ENCODE data around the gene MRPL40. TPM values are rescaled to one million over a fixed set of nuclear protein-coding genes. Genes with fewer than 3 reads are reported as not detected.
A peak's percentile ranks its signal among the peaks of the same experiment; 100 is the strongest.

MRPL40 gene
- total RNA-seq, 1 donor from 2014 or later = 34.8 TPM

DNA sequence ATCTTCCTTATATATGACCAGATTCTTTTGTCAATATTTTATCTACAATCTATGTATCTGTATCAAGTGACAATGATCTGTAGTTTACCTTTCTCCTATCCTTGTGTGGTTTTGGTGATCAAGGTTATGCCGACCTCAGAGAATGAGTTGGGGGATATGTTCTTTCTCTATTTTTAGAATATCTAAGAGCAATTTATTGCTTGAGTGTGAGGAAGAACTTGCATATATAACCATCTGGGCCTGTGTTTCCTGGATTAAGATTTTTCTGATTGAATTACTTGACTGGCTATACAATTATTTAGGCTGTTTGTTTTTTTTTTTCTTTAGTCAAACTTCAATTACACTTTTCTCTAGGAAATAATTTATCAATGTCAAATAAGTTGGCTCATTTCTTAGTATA, 29.2 kb downstream of the MRPL40 start:
- H3K4me1 Mint-ChIP-seq (ENCODE audit: low read depth) = no peaks in the 10 kb centered on the region
- DNase-seq (ENCODE audit: low spot score) = no peak
- H3K4me3 Mint-ChIP-seq (ENCODE audit: low read depth) = no peak overlapping the region
- intact Hi-C loops (cut with micrococcal nuclease) = no loop called here
- H3K27me3 Mint-ChIP-seq (ENCODE audit: low read depth) = no peaks in the 10 kb centered on the region
- no peaks in the 10 kb centered on the region for H3K9me3 Mint-ChIP-seq
- H3K27ac Mint-ChIP-seq = no peak overlapping the region
- peaks cover 57% of the 10 kb centered on the region for H3K36me3 Mint-ChIP-seq (ENCODE audit: low read depth)

DNA sequence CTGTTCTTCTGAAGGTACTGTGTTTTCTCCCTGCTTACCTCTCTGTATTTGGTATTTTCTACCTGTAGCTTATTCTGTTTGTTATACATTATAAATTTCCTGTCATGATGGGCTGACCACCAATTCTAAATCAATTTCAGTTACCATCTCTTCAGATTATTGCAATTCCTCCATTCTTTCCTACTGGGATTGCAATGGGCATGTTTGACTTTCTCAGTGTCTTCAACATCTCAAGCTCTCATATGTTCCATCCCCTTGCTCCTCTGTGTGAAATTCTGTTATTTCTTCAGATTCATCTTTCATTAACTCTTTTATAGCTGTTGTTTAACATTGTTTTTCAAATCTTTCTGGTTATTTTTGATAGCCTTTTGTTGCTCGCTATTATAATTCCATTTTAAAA, 30.7 kb downstream of the MRPL40 start:
- Mint-ChIP-seq H3K4me3 (ENCODE audit: low read depth) (no peak overlapping the region), H3K27me3 (ENCODE audit: low read depth) (no peaks in the 10 kb centered on the region), H3K27ac (no peak overlapping the region), H3K9me3 (no peaks in the 10 kb centered on the region), H3K36me3 (ENCODE audit: low read depth) (peaks cover 61% of the 10 kb centered on the region), H3K4me1 (ENCODE audit: low read depth) (no peaks in the 10 kb centered on the region)
- DNase-seq (ENCODE audit: low spot score) = no peak
- intact Hi-C loops (cut with micrococcal nuclease) = no loop called here

DNA sequence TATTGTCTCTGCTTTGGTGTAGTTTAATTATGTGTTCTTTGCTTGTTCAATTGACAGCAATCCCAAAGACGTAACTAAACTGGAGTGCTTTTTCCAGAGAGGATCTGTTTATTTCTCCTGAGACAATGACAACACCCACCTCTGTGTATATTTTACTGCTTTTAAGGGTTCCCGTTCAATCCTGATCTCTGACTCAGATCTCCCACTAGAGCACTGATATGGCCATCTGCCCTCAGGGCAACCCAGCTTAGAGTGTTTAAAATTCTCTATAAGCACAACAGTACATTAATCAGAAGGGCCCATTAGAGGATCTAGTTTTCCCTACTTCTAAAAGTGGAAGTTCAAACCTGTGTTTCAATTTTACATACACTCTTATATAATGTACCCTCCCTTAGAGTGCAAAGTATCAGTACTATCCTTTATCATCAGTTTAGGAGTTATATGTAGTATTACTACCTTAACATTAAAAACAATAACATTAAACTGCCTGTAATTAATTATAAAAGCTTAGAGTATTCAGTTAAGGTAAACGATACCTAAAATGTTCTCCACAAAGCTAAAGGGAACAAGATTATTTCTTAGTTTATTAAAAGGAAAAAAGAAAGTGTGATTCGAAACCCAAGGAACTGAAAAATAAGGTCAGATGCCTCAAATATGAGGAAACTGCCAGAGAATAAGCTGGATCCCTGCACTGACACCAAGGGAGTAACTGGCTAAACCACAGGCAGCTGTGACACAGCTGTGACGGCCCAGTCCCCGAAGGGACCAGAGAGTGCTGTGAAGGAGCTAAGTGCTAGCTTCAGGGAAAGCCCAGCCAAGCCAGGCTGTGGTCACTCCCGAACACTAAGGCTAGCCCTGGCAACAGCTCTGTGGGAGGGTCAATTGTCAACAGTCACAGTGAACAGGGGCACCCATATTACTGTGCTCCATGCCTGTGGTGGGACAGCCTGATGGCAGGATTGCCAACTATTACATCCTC, 31.4 kb downstream of the MRPL40 start:
- H3K36me3 Mint-ChIP-seq (ENCODE audit: low read depth) = peaks cover 66% of the 10 kb centered on the region

DNA sequence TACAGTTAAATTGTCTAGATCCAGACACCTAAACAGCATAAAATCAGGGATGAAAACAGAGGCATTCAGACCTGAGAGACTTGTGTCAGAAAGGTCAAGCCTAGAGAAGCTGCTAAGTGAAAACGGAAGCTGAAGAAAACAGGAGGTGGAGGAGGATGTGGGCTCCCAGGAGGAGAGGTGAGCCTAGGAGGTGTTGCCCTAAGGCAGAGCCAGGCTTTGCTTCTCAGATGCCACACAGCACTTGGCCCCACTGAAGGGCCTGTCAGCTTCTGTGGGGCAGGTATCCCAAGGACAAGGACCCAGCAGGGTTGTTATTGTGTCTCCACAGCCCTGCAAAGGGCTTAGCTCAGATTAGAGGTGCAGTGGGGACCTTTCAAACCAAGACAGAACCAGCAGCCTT, 32.2 kb downstream of the MRPL40 start:
- H3K27me3 Mint-ChIP-seq (ENCODE audit: low read depth) = no peaks in the 10 kb centered on the region
- intact Hi-C loops (cut with micrococcal nuclease) = no loop called here
- no peaks in the 10 kb centered on the region for H3K4me1 Mint-ChIP-seq (ENCODE audit: low read depth)
- H3K27ac Mint-ChIP-seq = peak overlapping the region; percentile 2
- H3K36me3 Mint-ChIP-seq (ENCODE audit: low read depth) = peaks cover 73% of the 10 kb centered on the region
- DNase-seq (ENCODE audit: low spot score) = no peak
- H3K4me3 Mint-ChIP-seq (ENCODE audit: low read depth) = no peak overlapping the region
- H3K9me3 Mint-ChIP-seq = no peaks in the 10 kb centered on the region

More for the DNA sequence above, 31.4 kb downstream of the MRPL40 start:
- no peak overlapping the region for H3K27ac Mint-ChIP-seq
- DNase-seq (ENCODE audit: low spot score) = no peak
- H3K9me3 Mint-ChIP-seq = no peaks in the 10 kb centered on the region
- no peaks in the 10 kb centered on the region for H3K27me3 Mint-ChIP-seq (ENCODE audit: low read depth)
- intact Hi-C loops (cut with micrococcal nuclease) = no loop called here
- no peaks in the 10 kb centered on the region for H3K4me1 Mint-ChIP-seq (ENCODE audit: low read depth)
- H3K4me3 Mint-ChIP-seq (ENCODE audit: low read depth) = no peak overlapping the region

DNA sequence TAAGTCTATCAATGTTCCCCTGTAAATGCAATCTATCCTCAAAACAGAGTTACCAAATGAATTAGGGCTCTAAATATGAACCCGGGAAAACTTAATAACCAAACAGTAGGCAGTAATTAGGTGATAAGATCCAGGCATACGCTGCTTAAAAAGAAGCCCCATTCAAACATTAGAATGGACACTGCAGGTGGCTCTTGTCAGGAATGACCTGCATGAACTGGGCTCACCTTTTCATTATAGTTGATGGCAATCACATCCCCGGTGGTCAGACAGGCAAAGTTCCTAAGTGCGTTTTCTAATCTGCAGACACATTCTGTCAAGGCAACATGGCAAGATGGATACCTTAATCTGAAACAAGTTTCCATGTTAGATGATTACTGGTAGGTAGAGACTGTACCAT, 32.6 kb downstream of the MRPL40 start:
- Mint-ChIP-seq H3K4me1 (ENCODE audit: low read depth) (no peaks in the 10 kb centered on the region), H3K9me3 (no peaks in the 10 kb centered on the region), H3K27me3 (ENCODE audit: low read depth) (no peaks in the 10 kb centered on the region), H3K36me3 (ENCODE audit: low read depth) (peaks cover 75% of the 10 kb centered on the region), H3K4me3 (ENCODE audit: low read depth) (no peak overlapping the region), H3K27ac (peak overlapping the region; percentile 2)
- intact Hi-C loops (cut with micrococcal nuclease) = no loop called here
- no peak for DNase-seq (ENCODE audit: low spot score)

DNA sequence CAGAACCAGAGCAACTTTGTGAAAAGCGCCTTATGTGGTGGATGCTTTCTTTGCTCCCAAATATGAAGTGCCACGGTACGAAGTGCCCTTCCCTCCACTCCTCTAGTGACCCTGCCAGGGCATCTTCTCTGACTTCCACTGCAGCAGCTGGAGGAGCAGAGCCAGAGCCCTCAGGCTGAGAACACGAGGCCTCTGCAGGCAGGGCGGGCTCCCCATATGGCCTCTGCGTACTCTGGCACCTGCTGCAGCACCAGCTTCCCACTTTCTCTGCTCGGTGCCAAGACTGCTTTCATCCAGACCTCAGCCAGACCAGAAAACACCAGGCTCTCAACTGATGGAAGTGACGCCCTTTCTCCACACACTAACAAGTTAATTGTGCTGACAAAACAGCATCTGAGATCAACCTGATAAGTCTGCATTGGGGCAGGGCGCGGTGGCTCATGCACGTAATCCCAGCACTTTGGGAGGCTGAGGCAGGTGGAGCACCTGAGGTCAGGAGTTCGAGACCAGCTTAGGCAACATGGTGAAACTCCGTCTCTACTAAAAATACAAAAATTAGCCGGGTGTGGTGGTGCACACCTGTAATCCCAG, 33.9 kb downstream of the MRPL40 start:
- no peak overlapping the region for H3K27ac Mint-ChIP-seq
- no peak overlapping the region for H3K4me3 Mint-ChIP-seq (ENCODE audit: low read depth)
- H3K36me3 Mint-ChIP-seq (ENCODE audit: low read depth) = peaks cover 76% of the 10 kb centered on the region
- no peaks in the 10 kb centered on the region for H3K9me3 Mint-ChIP-seq
- H3K4me1 Mint-ChIP-seq (ENCODE audit: low read depth) = no peaks in the 10 kb centered on the region
- intact Hi-C loops (cut with micrococcal nuclease) = no loop called here
- no peak for DNase-seq (ENCODE audit: low spot score)
- H3K27me3 Mint-ChIP-seq (ENCODE audit: low read depth) = no peaks in the 10 kb centered on the region

DNA sequence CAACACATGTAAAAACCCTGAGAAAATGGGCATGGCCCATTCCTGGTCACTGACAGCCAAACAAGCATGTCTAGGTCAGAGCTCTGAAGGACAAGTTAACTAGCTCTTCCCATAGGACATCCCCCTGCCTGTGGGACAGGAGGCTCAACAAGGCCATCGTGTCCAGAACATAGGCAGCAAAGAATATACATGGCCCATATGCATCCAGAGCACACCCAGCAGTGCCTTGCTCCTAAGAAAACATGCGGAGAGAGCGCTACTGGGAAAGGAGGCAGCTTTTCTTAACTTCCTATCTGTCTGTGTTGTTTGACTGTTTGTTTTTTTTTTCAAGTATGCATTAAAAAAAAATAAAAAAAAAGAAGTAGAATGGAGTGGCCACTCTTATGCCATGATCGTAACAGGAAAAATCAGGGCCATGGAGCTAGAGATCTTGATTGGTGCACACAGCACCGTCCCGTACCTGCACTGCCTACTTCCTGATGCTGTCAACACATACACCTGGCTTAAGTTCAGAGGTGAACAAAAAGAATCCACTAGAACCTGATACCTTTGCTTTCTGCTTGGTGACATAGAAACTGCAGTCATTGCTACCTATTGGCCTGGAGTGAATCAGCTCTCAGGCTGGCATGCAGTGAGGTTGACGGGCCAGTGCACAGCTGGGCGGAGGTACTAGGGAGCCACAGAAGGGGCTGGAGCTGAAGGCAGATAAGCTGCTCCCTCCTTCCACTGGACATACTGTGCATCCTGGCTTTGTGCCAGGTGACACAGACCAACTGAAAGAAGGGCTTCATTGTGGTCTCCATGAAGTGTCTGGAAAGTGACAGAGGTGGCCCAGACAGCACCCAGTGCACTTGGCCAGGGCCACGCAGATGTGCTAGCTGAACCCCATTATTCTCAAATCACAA, 34.8 kb downstream of the MRPL40 start:
- Mint-ChIP-seq H3K4me1 (ENCODE audit: low read depth) (no peaks in the 10 kb centered on the region), H3K27me3 (ENCODE audit: low read depth) (no peaks in the 10 kb centered on the region), H3K4me3 (ENCODE audit: low read depth) (no peak overlapping the region), H3K27ac (no peak overlapping the region), H3K9me3 (no peaks in the 10 kb centered on the region), H3K36me3 (ENCODE audit: low read depth) (peaks cover 79% of the 10 kb centered on the region)
- intact Hi-C loops (cut with micrococcal nuclease) = no loop called here
- DNase-seq (ENCODE audit: low spot score) = no peak

DNA sequence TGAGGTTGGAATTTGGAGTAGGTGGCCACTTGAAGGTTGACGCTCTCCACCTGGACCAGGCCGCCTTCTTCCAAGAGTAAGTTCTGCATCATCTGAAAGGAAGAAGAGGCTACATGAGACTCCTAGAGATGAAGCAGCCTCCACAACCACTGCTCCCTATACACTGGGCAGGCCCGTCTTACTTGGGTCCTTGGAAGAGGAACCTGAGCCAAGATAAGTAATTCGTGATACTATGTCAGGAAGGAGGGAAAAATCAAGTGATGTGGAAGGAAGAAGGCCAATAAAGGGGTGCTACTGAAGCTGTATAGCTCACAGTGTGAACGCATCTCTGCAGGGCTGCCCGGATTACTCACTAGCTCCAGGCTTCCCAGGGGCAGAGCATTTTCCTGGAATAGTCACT, 35.6 kb downstream of the MRPL40 start:
- Mint-ChIP-seq H3K27ac (no peak overlapping the region), H3K36me3 (ENCODE audit: low read depth) (peaks cover 84% of the 10 kb centered on the region), H3K4me3 (ENCODE audit: low read depth) (no peak overlapping the region), H3K9me3 (no peaks in the 10 kb centered on the region), H3K4me1 (ENCODE audit: low read depth) (no peaks in the 10 kb centered on the region), H3K27me3 (ENCODE audit: low read depth) (no peaks in the 10 kb centered on the region)
- intact Hi-C loops (cut with micrococcal nuclease) = no loop called here
- DNase-seq (ENCODE audit: low spot score) = no peak

DNA sequence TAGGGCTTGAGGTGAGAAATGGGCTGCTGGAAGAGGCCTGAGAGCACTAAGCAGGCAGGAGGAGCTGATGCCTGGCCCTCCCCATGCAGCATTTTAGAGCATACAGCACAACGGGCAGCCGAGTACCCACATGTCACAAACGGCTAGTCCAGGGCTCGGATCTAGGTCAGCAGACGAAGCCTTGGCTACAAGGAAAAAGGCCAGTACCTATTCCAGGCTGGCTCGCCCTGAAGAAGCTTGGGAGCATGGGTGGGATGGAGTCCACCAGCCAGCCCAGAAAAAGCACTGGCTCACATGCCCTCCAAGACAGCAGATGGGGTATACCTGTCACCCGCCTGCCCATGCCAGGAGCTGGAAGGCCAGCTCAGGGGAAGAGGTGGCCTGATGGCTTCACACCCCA, 37.1 kb downstream of the MRPL40 start:
- Mint-ChIP-seq H3K4me3 (ENCODE audit: low read depth) (no peak overlapping the region), H3K4me1 (ENCODE audit: low read depth) (no peaks in the 10 kb centered on the region), H3K27me3 (ENCODE audit: low read depth) (no peaks in the 10 kb centered on the region), H3K27ac (no peak overlapping the region), H3K36me3 (ENCODE audit: low read depth) (peaks cover 87% of the 10 kb centered on the region), H3K9me3 (no peaks in the 10 kb centered on the region)
- intact Hi-C loops (cut with micrococcal nuclease) = no loop called here
- DNase-seq (ENCODE audit: low spot score) = no peak

DNA sequence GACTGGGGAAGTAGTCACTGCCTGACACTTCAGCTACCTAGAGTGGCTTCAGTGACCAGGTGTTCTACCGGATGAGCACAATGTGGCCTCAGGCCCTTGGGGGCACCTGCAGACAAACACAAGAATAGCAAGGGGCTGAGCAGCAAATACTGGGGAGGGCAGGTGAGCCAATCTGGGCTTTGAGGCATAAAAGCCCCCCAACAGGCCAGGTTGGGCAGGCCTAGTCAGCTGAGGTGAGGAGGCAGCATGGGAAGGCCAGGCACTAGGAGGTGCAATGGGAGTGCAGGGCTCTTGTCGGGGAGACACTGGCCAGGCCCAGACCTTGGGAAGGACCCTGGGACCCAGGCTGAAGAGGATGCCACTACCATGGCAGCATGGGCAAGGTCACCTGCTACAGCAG, 37.7 kb downstream of the MRPL40 start:
- no peak overlapping the region for H3K4me3 Mint-ChIP-seq (ENCODE audit: low read depth)
- H3K36me3 Mint-ChIP-seq (ENCODE audit: low read depth) = peaks cover 84% of the 10 kb centered on the region
- no peaks in the 10 kb centered on the region for H3K27me3 Mint-ChIP-seq (ENCODE audit: low read depth)
- intact Hi-C loops (cut with micrococcal nuclease) = loop anchor here (10.0 kb wide), 1 partner anchor 325 kb away; the partner anchor contains the start of gene ESS2
- H3K27ac Mint-ChIP-seq = no peak overlapping the region
- H3K4me1 Mint-ChIP-seq (ENCODE audit: low read depth) = no peaks in the 10 kb centered on the region
- DNase-seq (ENCODE audit: low spot score) = no peak
- no peaks in the 10 kb centered on the region for H3K9me3 Mint-ChIP-seq

DNA sequence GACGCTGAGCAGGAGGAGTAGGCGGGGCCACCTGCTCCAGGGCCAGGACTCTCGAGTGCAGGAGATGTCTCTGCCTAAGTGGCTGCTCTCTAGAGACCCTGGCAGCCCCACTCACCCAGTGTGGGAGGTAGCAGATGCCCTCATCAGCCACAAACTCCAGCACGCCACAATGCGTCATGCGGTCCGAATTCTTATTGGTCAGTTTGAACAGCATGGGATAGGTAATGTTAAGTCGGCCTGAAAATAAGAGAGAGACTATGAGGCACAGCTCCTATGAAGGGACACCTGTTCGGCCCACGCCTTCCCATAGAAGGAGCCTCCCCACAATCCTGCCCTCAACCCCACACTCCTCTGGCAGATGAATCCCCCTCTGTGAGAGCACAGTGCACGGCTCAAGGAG, 39.2 kb downstream of the MRPL40 start:
- intact Hi-C loops (cut with micrococcal nuclease) = loop anchor here (10.0 kb wide), 1 partner anchor 327 kb away; the partner anchor contains the start of gene ESS2
- Mint-ChIP-seq H3K4me3 (ENCODE audit: low read depth) (no peak overlapping the region), H3K36me3 (ENCODE audit: low read depth) (peaks cover 83% of the 10 kb centered on the region), H3K27me3 (ENCODE audit: low read depth) (no peaks in the 10 kb centered on the region), H3K9me3 (no peaks in the 10 kb centered on the region), H3K27ac (no peak overlapping the region), H3K4me1 (ENCODE audit: low read depth) (peaks cover 7% of the 10 kb centered on the region)
- DNase-seq (ENCODE audit: low spot score) = no peak

DNA sequence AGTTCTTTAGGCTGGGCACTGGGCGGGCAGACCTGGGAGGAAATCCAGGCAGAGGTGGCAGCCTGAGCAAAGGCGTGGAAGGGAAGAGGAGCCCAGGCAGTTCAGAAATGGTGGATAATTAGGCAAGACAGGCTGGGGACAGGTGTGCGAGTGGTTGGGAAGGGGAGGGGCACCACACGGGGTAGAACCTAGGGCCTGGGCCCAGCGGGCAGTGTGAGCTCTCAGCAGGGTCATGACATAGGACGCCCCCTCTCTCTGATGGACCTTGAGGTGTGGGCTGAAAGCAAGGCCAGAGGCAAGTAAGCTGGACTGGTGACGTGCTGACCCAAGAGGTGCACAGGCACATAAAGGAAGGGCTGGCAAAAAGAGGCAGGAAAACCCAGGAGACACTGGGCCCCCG, 39.9 kb downstream of the MRPL40 start:
- Mint-ChIP-seq H3K27ac (no peak overlapping the region), H3K4me3 (ENCODE audit: low read depth) (no peak overlapping the region), H3K9me3 (no peaks in the 10 kb centered on the region), H3K4me1 (ENCODE audit: low read depth) (peaks cover 9% of the 10 kb centered on the region), H3K36me3 (ENCODE audit: low read depth) (peaks cover 77% of the 10 kb centered on the region), H3K27me3 (ENCODE audit: low read depth) (no peaks in the 10 kb centered on the region)
- intact Hi-C loops (cut with micrococcal nuclease) = loop anchor here (10.0 kb wide), 1 partner anchor 327 kb away; the partner anchor contains the start of gene ESS2
- DNase-seq (ENCODE audit: low spot score) = no peak
